Activated CD4-positive, CD25-positive, alpha-beta regulatory T cell treated with anti-CD3 and anti-CD28 coated beads, Interleukin-2, amount 50 U/mL, for 24 hours (primary cell): ENCODE measurements around the gene SERPINB11.
"Not testable (repeated sequence)": the region's sequence is repeated elsewhere in the genome, so short reads cannot be mapped to it uniquely, and the experiment has no call there.

Source experiments
- ATAC-seq, 2 donors: fragments of 150-1000 bp; cut with Tn5 transposase; one replicate each; pipeline ENCODE4 v1.10.0; 2021; ENCODE audit warnings: mild to moderate bottlenecking in 1 of 2, moderate library complexity in 1 of 2

The SERPINB11 gene

GRCh38 chr18:63702660-63703059, at the start of gene SERPINB11:
TSS of gene SERPINB11 (plus strand) at chr18:63702960. CDS start at chr18:63710194, 7,234 bp downstream.
- ATAC-seq, result no peak

- ATAC-seq, result not testable (repeated sequence)
Measured at GRCh38 chr18:63658920-63659319, 43.8 kb upstream of the SERPINB11 start.

- ATAC-seq, result not testable (repeated sequence)
Measured at GRCh38 chr18:63661750-63662149, 41.0 kb upstream of the SERPINB11 start, which contains the start of gene SERPINB3. TSS of gene SERPINB3 (minus strand) at chr18:63661893. CDS start at chr18:63661216, 677 bp downstream.

DNA sequence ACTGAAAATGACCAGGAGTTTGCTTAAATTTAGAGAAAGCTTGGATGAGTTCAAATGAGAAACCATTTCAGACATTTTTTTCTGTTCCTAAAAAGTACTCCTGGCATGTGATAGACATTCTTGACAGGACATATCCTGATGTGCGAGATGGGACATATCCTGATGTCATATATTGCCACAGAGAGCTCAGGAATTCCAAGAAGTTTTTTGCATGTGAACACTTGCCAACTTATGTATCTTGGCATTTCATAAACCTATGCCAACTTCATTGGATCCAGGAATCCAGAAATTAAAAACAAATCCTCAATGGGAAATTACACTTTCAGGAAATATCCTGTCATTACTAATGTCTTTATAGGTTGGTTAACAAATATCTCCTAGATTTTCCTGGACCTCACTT, 38.2 kb upstream of the SERPINB11 start:
- no peak for ATAC-seq

- no peak for ATAC-seq
Measured at GRCh38 chr18:63676526-63677323, 26.0 kb upstream of the SERPINB11 start.

- no peak for ATAC-seq
Measured at GRCh38 chr18:63677500-63678225, 25.1 kb upstream of the SERPINB11 start.

- ATAC-seq, result no peak
Measured at GRCh38 chr18:63679820-63680606, 22.7 kb upstream of the SERPINB11 start.

DNA sequence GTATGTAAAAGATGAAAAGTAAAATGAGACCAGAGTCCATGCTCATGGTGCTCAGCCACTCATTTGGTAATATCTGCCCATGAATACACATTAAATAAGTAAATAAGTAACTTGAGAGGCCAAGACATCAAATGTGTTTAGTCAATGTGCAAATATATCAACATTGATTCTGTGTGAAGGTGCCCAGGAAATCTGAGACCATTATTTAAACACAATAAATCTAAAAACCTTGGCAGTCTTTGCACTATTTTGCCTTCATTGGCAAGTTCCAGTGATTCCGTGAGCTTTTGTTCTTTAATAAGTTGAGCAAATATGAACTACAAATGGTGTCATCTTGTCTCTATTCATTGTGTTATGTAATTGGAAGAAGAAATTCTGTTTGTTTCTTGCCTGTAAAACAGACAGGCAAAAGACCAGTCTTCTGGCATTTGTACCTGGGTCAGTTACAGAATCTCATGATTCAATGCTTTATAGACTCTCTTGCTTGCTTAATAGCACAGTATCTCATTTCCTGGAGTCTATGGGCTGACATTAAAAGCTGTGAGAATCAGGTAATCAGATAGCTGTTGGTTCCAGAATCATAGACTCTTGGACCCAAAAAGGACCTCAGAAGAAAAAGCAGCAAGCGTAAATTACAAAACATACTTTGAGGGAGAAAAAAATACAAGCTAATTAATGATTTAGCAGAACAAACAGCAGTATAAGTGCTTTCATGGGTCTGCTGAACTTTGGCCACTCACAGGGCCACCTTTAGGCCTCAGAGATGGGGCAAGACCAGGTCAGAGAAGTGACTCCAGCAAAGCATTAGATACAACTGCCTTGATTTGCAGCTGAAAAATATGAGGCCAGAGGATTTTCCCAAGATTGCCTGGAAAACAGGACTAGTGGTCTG, 21.1 kb upstream of the SERPINB11 start:
- ATAC-seq, result no peak

DNA sequence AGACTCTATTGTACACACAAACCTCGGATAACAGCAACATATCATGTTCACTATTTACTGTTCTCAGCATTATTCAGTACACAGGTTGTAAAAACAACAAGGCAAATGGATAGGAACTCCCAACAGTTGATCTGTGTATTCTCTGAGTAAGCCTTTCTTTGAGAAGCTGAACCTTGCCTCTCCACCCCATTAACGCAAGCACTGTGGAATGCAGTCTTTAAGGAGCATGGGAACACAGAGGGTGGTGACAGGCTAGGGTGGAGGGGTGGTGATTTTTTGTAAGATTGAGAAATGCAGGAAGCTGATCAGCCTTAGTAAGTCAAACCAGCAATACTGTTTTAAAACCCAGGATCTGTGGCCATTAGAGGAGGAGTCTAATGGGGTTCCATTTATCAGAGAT, 19.6 kb upstream of the SERPINB11 start:
- no peak for ATAC-seq

DNA sequence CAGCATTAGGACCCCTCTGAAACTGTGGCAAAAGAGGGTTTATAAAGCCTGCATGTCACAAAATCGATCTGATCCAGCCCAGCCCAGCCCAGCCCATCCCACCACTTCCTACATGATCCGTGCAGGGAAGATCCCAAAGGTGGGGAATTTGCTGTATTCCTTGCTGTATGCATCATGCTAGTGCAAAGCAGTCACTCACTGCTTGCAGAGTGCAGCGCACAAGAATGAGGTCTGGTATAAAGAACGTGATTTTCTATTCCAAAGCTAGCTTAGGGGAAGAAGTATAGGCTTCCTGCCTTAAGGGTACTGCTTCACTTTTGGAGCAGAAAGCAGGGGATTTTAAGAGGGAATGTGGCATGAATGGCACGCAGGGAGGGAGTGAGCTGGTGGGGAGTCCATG, 18.9 kb upstream of the SERPINB11 start:
- ATAC-seq, result no peak

DNA sequence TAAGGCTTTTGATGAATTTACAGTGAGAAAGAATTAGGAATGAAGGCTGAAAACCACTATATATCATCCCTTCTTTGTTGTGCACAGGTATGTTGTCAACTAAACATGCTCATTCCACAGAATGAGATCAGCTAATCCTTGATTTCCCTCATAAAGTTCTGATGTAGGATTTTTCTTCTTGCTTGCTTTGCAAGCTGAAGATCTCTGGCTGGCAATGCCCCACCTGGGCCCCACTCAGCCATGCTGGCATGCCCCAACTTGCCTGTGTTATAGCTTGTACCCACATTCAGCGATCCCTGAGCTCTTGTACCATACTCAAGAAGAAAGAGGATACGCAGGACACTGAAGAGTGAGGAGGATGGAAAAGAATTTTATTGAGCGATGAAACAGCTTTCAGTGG, 18.0 kb upstream of the SERPINB11 start:
- no peak for ATAC-seq

DNA sequence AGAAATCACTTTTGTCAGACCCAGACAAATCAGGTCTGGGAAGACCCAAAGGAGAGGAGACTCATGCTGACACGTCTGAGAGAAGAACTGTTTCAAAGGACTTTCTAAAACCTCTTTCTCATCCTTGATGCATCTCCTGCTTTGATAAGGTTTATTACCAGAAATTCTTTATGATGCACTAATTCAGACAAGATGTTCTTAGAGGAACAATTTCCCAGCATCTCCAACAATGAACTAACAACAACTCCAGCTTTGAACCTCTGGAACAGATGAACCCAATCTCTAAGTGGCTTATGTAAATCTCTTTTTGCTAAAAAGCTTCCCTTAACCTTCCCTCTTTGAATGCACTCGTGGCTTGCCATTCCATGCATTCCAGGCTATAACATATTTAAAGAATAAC, 15.9 kb upstream of the SERPINB11 start:
- ATAC-seq, result no peak

GRCh38 chr18:63689064-63689463, 13.7 kb upstream of the SERPINB11 start:
- ATAC-seq, result no peak

DNA sequence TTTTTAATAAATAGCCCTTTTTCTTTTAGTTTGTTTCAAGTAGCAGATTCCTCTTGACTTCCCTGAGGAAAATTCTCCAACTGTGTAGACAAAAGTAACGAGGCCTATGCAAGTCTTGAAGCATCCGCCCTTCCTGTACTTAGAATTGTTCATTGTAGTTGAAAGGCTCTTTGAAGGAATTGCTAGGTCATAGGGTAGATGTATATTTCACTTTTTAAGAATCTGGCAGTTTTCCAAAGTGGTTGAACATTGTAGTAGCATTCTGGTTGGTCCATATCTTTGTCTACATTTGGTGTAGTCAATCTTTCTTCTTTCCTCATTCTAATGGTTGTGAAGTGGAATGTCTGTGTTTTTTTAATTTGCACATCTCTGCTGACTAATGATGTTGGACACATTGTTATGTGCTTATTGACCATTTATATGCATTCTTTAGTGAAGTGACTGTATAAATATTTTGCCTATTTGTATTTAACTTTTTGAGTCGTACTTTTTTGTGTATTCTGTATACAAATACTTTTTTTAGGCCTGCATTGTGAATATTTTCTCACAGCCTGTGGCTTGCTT, 5.6 kb upstream of the SERPINB11 start:
- no peak for ATAC-seq

DNA sequence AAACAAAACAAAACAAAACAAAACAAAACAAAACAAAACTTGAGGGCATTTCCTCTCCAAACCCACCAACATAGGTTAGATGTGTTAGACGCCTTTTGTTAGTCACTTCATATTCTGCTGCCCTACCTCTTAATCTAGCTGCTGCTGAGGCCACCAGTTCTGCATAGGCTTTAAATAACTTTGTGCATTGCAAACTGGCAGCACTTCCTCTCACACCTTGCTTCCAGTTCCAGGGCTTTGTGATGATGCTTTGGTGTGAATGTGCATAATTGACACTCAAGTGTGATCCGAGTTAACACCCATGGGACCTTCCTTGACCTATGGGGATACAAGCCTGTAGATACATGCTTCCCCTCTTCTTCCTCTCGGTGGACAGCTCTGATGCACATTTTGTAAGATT, 2.3 kb upstream of the SERPINB11 start:
- ATAC-seq, result no peak

DNA sequence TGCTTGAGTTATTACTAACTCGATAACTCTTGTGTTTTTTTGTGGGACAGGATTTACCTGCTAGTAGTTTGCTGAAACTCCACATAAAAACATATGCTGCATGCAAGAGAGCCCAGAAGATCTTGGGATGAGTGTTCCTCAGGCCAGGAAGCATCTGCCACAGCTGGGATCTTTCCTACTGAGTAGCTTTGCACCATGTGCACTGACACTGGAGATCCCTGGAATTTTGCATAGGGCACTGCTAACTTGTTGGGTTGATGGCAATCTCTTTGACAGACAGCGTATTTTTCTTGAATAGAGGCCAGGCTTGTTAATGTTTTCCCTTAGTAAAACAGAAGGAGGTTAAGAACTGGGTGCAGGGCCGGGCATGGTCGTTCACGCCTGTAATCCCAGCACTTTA, 808 bp upstream of the SERPINB11 start:
- no peak for ATAC-seq

DNA sequence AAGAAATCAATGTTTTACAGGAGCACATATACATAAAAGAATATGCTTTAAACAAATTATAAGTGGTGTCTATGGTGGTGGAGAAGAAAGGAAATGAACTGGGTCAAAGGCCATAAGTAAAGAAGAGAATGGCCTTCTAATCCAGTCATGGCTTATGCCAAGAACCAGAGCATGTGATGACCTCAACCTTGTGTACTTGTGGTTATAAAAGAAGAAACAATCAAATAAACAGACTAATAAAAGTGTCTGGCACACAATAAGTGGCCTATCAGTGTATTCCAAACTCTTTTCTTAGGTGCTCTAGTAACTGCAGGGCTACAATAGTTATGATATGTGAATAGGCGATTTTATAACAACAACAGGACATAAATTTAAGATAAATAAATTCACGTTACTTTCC, 2.6 kb downstream of the SERPINB11 start:
- no peak for ATAC-seq

GRCh38 chr18:63707816-63708215, 5.1 kb downstream of the SERPINB11 start:
- no peak for ATAC-seq

DNA sequence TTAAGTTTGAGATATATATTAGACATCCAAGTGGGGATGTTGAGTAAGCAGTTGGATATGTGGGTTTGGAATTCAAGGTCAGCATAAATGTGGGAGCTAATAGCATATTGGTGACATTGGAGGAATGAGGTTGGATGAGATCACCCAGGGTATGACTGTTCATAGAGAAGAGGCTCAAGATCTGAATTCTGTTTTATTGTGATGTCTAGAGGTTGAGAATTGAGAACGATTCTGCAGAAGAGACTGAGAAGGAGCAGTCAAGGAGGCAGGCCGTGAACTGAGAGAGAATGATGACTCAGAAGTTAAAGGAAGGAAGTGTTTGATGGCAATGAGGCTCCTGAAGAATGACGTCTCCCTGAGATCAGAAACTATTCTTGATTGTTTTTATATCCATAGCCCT, 5.9 kb downstream of the SERPINB11 start:
- ATAC-seq, result no peak

GRCh38 chr18:63725682-63726480, 23.1 kb downstream of the SERPINB11 start:
- ATAC-seq, result no peak

DNA sequence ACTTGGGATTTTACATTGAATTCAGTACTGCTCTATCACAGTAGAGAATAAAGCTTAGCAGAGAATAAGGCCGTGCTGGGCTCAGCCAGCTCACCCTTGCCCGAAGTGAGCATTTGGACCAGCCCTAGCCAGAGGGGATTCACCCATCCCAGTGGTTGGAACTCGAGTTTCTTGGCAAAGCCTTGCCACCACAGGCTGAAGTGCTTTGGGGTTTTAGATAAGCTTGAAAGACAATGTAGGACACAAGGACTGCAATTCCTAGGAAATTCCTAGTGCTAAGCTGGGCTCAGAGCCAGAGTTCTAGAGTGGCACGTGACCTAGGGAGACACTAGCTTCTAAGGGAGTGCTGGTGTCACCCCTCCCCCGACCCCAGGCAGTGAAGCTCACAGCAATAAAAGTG, 28.0 kb downstream of the SERPINB11 start:
- ATAC-seq, result no peak
